GM19239 (cell line): ENCODE measurements around the gene UPK1A.
"Not testable (repeated sequence)": the region's sequence is repeated elsewhere in the genome, so short reads cannot be mapped to it uniquely, and the experiment has no call there.

Experiments used
- DNase-seq: peaks from one replicate; pipeline ENCODE4 v3.0.0; 2011; ENCODE audit warnings: low spot score; ENCODE audit not compliant: insufficient read length
- FAIRE-seq: peaks from 2 replicates; lab custom pipeline; 2011; peaks lifted over from hg19 to GRCh38; lab: Jason Lieb, UNC

The UPK1A gene

GRCh38 chr19:35644206-35644986, 21.9 kb upstream of the UPK1A start:
- DNase-seq (peak; percentile 86), FAIRE-seq (peak; percentile 91)

DNA sequence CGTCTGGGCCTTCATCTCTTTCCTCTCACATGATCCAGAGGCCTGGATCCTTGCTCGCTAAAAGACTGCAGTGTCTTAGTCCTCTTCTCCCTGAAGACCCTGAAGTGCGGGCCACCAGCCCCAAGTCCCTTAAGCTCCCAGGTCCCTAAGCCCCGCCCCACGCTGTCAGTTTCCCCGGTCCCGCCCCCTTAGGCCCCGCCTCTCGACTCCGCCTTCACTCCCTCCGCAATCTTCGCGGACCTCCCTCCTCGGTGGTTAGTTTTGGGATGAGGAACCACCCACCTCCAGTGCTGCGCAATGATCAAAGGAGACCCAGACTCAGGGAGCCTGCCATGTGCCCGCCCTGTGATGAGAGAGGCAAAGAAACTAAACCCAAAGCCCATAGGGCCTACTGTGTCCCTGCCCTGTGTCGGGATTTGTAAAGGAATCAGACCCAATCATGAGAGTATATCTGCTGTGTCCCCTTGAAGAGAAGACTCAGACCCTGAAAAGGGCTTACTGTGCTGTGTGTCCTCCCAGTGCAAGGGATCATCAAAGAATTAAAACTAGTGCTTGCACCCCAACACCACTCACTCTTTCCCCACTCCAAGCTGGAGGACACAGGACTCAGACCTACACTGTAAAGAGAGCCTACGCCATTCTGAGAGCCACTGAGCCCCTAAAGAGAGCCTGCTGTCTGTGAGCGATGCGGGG, 21.2 kb upstream of the UPK1A start:
- no peak for DNase-seq
- FAIRE-seq = peak; percentile 83

DNA sequence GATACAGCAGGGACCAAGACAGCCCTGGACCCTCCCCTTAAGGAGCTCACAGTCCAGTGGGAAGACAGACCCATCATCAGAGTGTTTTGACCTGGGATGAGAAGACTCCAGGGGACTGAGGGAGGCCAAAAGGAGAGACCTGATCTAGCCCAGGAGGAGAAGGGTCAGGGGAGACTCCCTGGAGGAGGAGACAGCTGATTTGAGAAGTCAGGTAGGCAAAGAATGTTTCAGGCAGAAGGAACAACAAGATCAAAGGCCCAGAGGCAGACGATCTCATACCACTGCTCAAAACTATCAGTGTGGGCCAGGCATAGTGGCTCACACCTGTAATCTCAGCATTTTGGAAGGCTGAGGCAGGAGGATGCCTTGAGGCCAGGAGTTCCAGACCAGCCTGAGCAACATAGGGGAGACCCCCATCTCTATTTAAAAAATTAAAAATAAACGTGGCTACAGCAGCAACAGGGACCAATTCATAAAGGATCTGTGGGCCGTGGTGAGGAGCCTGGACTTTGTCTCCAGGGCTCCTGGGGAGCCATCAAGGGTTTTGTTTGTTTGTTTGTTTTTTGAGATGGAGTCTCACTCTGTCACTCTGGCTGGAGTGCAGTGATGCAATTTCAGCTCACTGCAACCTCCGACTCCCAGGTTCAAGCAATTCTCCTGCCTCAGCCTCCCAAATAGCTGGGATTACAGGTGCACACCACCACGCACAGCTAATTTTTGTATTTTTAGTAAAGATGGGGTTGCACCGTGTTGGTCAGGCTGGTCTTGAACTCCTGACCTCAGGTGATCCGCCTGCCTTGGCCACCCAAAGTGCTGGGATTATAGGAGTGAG, 20.4 kb upstream of the UPK1A start:
- FAIRE-seq = no peak
- DNase-seq = no peak

DNA sequence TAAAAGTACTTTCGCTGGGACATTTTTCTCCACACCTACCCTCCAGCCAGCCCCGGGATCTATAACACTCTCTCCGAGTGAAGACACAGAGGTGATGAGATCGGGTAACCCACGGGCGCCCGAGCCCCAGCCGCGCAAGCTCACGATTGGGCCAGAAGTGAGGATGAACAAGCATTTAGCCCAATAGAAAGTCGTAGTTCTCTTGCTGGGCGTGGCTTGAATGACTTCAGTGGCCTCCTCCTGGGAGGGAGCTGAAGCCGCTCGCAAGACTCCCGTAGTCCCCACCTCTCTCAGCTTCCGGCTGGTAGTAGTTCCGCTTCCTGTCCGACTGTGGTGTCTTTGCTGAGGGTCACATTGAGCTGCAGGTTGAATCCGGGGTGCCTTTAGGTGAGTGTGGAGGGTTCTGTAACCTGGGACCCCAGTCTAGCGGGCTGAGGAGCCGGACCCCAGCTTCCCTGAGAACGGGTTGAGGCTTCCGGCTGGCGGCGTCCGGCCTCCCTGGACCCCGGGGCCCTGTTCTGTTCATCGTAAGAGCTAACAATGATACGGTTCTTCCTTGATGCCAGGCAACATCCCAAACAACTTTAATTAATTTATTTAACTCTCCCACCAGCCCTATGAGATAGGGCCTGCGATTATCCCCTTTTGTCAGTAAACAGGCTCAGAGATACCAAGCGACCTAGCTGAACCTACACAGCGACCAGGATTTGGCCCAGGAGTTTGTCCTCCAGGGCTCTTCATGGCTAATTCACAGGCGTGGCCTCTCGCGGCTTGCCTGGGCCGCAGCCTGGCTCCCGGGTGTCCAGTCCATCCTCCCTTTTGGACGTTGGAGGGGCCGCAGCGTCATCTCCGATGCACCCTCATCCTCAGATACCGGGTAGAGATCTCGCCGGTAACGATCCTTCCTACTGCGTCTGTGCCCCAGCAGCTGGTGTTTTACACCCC, 18.0 kb upstream of the UPK1A start, which contains the start of gene COX6B1:
Gene COX6B1 (plus strand): TSS at position 307 of the 945 bp plus-strand sequence. CDS start 2,921 bp downstream, outside the sequence.
- peak; percentile 97 for FAIRE-seq
- peak; percentile 96 for DNase-seq

DNA sequence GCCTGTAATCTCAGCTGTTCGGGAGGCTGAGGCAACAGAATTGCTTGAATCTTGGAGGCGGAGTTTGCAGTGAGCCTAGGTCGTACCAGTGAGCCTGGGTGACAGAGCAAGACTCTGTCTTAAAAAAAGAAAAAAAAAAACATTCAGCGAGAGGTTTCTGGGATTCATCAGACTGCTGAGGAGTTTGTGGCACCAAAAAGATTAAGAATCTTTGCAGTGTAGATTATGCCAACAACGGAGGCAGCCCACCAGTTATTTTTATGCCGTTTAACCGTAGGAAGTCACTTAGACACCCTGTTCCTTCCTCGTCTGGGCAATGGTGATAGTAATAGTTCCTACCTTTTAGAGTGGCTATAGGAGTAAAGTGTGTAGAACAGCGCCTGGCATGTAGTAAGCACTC, 15.7 kb upstream of the UPK1A start:
- FAIRE-seq = no peak
- no peak for DNase-seq

- not testable (repeated sequence) for DNase-seq, FAIRE-seq
These were observed 11.5 kb upstream of the UPK1A start for GRCh38 chr19:35654828-35655227.

DNA sequence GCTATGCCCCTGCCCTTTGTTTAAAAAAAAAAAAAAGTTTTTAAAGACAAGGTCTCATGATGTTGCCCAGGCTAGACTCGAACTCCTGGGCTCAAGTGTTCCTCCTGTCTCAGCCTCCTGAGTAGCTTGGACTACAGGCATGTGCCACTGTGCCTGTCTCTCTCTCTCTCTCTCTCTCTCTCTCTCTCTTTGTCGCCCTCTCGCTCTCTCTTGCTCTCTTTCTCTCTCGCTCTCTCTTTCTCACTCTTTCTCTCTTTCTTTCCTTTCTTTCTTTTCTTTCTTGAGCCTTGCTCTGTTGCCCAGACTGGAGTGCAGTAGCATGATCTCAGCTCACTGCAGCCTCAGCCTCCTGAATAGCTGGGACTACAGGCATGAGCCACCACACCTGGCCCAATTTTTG, 10.7 kb upstream of the UPK1A start:
- no peak for FAIRE-seq

DNA sequence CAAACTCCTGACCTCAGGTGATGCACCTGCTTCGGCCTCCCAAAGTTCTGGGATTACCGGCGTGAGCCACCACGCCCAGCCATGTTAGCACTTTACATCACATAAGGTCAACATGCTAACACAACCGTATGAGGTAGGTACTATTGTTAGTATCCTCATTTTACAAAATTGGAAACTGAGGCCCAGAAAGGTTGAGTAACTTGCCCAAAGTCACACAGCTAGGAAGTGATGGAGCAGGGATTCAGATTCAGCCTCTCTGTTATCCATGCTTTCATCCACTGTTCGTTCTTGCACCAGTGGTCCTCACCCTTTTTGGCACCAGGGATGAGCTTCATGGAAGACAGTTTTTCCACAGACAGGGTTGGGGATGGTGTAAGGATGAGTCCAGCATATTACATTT, 9.6 kb upstream of the UPK1A start:
- no peak for DNase-seq
- no peak for FAIRE-seq

More for the DNA sequence above, 10.7 kb upstream of the UPK1A start:
- DNase-seq = no peak

- DNase-seq (no peak), FAIRE-seq (no peak)
These were observed 8.2 kb upstream of the UPK1A start for GRCh38 chr19:35657904-35658700.

DNA sequence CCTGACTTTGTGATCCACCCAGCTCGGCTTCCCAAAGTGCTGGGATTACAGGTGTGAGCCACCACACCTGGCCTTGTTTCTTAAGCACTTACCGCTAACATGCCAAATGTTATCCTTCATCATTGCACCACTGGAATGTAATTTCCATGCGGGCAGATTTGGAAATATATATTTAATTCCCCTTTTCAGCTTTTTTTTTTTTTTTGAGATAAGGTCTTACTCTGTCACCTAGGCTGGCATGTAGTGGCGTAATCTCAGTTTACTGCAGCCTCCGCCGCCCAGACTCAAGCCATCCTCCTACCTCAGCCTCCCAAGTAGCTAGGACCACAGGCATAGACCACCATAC, 4.3 kb upstream of the UPK1A start:
- FAIRE-seq = no peak

DNA sequence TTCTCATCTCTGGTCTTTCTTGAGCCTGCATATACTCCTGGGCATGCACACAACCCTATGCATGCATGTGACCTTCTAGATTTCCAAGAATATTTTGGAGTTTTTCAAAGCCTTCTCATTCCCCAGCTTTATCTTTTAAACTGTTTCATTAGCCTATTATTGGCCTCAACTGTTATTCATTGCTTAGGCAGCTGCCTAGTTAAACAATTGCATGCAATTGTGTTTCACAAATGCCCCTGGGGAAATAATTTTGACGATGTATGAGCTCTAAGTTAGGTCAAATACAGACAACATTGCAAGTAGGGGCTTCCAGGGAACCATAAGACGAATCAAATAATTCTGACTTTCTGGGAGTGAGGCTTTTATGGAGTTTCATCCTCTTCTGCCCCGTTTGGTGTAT, 2.3 kb upstream of the UPK1A start:
- no peak for DNase-seq
- no peak for FAIRE-seq

More for the DNA sequence above, 4.3 kb upstream of the UPK1A start:
- DNase-seq = no peak

GRCh38 chr19:35665157-35665556, 1.2 kb upstream of the UPK1A start:
- no peak for DNase-seq
- FAIRE-seq = no peak

GRCh38 chr19:35665604-35666003, 713 bp upstream of the UPK1A start:
- no peak for FAIRE-seq
- no peak for DNase-seq

- FAIRE-seq = no peak
- no peak for DNase-seq
These were observed 3.2 kb downstream of the UPK1A start for GRCh38 chr19:35669566-35669965.

DNA sequence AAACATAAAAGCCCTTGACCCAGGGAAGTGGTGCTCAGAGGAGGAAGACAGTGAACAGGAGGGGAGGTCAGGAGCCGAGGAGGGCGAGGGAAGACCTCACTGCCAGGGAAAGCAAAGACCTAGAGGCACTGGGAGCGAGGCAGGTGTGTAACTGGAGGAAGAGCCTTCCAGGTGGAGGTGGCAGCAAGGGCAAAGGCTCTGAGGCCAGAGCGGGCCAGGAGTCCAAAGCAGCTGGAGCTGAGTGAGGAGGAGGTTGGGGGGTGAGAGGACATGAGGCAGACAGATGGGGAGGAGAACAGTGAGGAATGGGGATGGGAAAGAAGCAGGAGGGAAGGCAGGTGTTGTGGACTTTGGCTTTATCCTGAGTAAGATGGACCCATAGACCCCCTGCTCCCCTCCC, 3.7 kb downstream of the UPK1A start:
- no peak for DNase-seq
- FAIRE-seq = no peak

DNA sequence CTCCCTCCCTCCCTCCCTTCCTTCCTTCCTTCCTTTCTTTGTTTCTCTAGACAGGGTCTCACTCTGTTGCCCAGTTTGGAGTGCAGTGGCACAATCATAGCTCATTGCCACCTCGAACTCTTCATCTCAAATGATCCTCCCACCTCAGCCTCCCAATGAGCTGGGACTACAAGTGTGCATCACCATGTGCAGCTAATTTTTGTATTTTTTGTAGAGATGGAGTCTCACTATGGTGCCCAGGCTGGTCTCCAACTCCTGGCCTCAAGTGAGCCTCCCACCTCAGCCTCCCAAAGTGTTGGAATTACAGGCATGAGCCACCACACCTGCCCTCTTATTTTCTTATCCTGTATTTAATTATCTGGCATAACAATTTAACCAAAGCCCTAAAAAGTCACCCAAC, 4.4 kb downstream of the UPK1A start:
- FAIRE-seq (no peak), DNase-seq (no peak)

DNA sequence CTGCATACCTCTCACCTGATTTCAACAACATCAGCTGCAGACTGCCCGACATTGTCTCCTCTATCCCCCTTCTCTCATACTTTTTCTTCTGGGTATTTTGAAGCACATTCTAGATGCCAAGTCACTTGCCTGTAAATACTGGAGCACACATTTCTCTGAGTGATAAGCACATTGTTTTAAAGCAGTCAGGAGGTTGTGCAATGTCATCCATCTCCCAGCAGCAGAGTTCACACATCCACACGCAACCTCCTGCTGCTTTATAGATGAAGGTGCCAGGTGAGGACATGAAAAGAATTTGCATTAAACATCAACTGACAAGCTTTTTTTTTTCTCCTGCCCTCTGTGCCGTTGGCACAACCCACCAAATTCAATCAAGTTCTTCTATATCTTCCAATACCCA, 5.5 kb downstream of the UPK1A start:
- FAIRE-seq (no peak), DNase-seq (no peak)

DNA sequence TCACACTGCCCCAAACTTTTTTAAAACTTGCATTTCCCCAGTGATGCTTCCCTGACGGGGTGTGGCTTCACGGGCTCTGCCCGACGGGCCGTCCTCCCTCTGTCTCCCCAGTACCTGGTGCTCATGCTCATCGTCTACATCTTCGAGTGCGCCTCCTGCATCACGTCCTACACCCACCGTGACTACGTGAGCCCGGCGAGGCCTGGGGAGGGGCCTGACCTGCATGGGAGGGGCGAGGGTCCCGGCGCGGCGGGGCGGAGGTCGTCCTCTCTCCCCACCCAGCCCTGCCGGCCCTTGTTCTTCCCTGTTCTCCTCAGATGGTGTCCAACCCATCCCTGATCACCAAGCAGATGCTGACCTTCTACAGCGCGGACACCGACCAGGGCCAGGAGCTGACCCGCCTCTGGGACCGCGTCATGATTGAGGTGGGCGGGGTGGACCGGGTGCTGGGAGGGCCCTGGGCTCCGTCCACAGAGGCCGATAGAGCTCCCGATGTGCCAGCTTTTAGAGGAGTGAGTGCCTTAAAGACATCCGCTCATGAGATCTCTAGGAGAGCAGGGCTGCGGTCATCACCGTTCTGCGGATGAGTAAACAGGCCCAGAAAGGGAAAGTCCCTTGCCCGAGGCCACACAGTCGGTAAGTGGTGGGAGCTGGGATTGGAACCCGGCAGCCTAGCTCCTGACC, 6.9 kb downstream of the UPK1A start:
- FAIRE-seq (peak; percentile 68), DNase-seq (no peak)
